Urinary bladder (tissue), 4 donors: ENCODE data around the gene ZNF541. TPM values are rescaled to one million over a fixed set of nuclear protein-coding genes. Genes with fewer than 3 reads are reported as not detected.
"Not testable (repeated sequence)": the region's sequence is repeated elsewhere in the genome, so short reads cannot be mapped to it uniquely, and the experiment has no call there.

Experiments used
- DNase-seq: peaks from one replicate; pipeline ENCODE4 v3.0.0-alpha.2; 2015; ENCODE audit errors: extremely low spot score
- H3K27ac ChIP-seq: one replicate; pipeline ENCODE4 v1.5.1; 2013; ENCODE audit warnings: low read depth, mild to moderate bottlenecking, moderate library complexity
- H3K36me3 ChIP-seq: one replicate; pipeline ENCODE4 v1.6.1; 2013; ENCODE audit warnings: mild to moderate bottlenecking, moderate library complexity; ENCODE audit not compliant: insufficient read depth
- H3K4me1 ChIP-seq: one replicate; pipeline ENCODE4 v1.6.1; 2013; ENCODE audit warnings: mild to moderate bottlenecking, moderate library complexity; ENCODE audit not compliant: insufficient read depth
- H3K4me3 ChIP-seq: one replicate; pipeline ENCODE4 v1.5.1; 2013; ENCODE audit warnings: low read depth, low read length
- WGBS: extraction: QIAGEN DNeasy Blood & Tissue Kit; methylation state at CpG from one replicate; pipeline ENCODE4 v1.1.7; 2013; 5-methylcytosine and 5-hydroxymethylcytosine counted together
- polyA plus RNA-seq: library from polyadenylated mRNA; stranded (reverse); fragments of 200-250 nt; gene quantifications from one replicate; pipeline ENCODE4 v1.2.3, GENCODE V29; 2013
- total RNA-seq: library from RNA; depleted of rRNA; stranded (reverse); fragments of >200 nt; gene quantifications from one replicate; pipeline ENCODE4 v1.2.3, GENCODE V29; 2014
- donor health status: healthy with polysubstance abuse.
- donor health status: healthy.

ZNF541 gene
- total and polyA plus RNA-seq, 2 donors: 0.16 to 0.25 TPM

DNA sequence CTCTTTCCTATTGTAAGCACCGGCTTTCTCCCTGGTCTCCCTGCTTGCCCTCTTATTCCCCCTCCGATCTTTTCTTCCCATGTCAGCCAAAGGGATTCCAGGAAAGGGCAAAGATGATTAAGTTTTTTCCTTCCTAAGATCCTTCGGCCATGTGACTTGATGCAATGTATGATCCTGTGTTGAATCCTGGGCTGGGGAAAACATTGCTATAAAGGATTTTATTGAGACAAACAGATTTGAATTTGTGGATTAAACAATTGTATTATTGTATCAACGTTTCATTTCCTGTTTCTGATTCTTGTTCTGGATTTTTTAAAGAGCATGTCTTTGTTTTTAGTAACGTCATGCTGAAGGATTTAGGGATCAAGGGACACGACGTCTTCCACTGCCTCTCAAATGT lies 16.9 kb upstream of the ZNF541 start:
- Histone ChIP-seq H3K4me3 (no peak overlapping the region), H3K27ac (no peak overlapping the region), H3K36me3 (no peaks in the 10 kb centered on the region), H3K4me1 (no peaks in the 10 kb centered on the region)
- 24% methylated on average over 7 of the region's 7 CpGs for WGBS
- no peak for DNase-seq

DNA sequence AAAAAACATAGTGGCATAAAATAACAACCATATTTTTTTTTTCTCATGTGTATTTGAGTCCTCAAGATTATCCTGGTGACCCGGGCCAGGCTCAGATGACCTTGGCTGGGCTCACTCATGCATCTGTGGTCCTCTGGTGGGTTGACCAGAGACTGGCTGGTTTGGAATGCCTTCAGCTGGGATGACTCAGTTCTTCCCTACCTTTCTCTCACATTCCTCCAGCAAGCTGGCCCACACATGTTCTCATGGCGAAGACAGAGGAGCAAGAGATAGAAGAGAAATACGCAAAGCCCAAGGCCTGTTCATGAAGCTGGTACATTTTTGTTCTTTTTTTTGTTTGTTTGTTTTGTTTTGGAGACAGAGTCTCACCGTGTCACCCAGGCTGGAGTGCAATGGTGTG lies 14.3 kb upstream of the ZNF541 start:
- DNase-seq: no peak
- Histone ChIP-seq H3K4me1 (no peaks in the 10 kb centered on the region), H3K36me3 (no peaks in the 10 kb centered on the region), H3K4me3 (no peak overlapping the region), H3K27ac (no peak overlapping the region)
- 96% methylated on average over 4 of the region's 4 CpGs for WGBS

DNA sequence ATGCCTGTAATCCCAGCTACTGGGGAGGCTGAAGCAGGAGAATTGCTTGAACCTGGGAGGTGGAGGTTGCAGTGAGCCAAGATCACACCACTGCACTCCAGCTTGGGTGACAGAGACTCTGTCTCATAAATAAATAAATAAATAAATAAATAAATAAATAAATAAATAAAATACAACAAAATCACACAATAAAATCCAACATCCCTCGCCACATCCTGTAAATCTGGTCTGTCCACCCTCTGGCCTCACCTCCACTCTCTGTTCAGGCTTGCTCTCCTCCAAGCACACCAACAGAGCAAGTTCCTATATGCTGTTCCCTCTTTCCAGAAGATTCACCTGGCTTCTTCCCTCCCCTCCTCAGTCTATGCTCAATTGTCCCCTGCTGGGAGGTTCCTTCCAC lies 10.2 kb upstream of the ZNF541 start:
- 94% methylated on average over 1 of the region's 1 CpG for WGBS
- DNase-seq, H3K36me3 ChIP-seq, H3K4me1 ChIP-seq, H3K27ac ChIP-seq, H3K4me3 ChIP-seq: not testable (repeated sequence)

DNA sequence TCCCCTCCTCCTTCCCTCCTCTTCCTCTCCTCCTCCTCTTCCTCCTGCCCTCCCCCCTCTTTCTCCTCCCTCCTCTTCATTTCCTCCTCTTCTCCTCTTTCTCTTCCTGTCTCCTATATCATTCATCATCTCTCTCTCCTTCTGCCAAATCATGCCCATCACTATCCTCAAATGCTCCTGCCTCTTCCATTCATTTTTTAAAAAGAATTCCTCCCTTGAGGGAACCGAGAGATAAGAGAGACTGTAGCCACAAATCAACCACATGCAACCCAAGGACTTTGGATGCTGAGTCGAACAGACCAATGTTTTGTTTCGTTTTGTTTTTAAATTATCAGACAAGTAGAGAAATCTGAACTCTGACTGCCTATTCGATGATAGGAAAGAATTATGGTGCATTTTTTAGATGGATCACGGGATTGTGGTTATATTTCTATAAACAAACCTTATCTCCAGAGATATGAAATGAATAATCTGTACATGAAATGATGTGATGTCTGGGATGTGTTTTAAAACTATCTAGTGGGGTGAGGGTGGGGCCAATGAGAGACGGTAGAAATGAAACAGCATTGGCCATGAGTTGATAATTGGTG lies 9.5 kb upstream of the ZNF541 start:
- no peaks in the 10 kb centered on the region for H3K4me1 ChIP-seq
- no peak for DNase-seq
- WGBS: 9% methylated on average over 6 of the region's 6 CpGs
- H3K27ac ChIP-seq: peak overlapping the region; percentile 35
- no peaks in the 10 kb centered on the region for H3K36me3 ChIP-seq
- no peak overlapping the region for H3K4me3 ChIP-seq

DNA sequence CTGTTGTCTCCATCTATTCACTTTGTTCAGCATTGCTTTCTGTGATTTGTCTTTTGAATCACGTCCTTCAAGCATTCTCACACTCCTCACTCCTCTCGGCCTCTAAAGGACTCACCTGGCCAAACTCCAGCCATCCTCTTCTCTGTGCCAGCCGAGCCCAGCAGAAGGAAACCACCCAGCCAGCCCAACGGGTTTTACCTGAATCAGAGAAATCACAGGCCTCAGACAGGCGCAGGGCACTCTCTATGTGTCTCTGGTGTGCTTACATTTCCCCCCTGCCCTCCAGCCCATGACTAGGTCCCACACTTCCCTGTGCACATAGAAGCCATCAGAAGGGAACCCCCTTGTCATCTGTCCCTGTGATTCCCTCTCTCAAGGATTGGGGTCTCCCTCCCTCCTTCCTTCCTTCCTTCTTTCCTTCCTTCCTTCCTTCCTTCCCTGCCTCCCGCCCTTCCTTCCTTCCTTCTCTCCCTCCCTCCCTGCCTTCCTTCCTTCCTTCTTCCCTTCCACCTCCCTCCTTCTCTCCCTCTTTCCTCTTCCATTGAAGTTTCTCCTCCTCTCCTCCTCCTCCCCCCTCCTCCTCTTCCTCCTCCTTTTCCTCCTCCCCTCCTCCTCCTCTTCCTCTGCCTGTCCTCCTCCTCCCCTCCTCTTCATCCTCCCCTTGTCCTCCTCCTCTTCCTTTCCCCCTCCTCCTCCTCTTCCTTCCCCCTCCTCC lies 8.8 kb upstream of the ZNF541 start:
- no peaks in the 10 kb centered on the region for H3K36me3 ChIP-seq
- H3K4me3 ChIP-seq: no peak overlapping the region
- no peaks in the 10 kb centered on the region for H3K4me1 ChIP-seq
- no peak for DNase-seq
- 57% methylated on average over 6 of the region's 6 CpGs for WGBS
- H3K27ac ChIP-seq: peak overlapping the region; percentile 35

DNA sequence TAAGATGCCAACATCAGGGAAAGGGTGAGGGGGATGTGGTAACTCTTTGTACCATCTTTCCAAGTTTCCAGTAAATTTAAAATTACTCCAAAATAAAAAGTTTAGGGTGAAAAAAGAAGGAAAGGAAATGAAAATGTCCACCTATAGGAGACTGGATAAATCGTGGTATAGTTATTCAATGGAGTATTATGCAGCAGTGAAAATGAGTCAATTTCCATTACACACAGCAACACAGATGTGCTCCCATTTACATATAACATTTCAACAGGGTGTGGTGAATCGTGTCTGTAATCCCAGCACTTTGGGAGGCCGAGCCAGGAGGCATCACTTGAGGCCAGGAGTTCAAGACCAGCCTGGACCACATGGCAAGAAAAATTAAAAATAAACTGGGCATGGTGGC lies 7.4 kb upstream of the ZNF541 start:
- Histone ChIP-seq H3K4me1 (no peaks in the 10 kb centered on the region), H3K27ac (no peak overlapping the region), H3K4me3 (no peak overlapping the region), H3K36me3 (no peaks in the 10 kb centered on the region)
- DNase-seq: no peak
- WGBS: 92% methylated on average over 3 of the region's 3 CpGs

DNA sequence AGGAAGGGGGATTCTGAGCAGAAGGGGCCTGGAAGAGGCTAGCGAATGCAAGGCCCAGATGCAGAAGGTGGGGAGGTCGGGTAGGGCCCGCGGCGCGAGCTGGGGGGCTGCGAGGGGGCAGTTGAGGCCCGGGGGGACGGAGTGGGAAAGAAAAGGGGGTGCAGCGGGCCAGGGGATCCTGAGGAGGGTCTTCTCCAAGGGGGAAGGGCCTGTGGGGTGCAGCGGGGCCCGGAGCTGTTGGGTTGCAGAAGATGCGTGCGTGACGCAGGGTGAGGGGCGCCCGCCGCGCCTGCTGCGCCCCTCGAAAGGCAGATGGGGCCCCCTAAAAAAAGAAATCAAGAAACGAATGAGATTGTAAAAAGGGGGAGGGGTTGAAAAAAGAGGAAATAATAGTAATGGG lies 313 bp downstream of the ZNF541 start:
- DNase-seq: no peak
- Histone ChIP-seq H3K4me3 (peak overlapping the region; percentile 28), H3K27ac (no peak overlapping the region), H3K36me3 (no peaks in the 10 kb centered on the region), H3K4me1 (no peaks in the 10 kb centered on the region)
- WGBS: 65% methylated on average over 22 of the region's 22 CpGs

DNA sequence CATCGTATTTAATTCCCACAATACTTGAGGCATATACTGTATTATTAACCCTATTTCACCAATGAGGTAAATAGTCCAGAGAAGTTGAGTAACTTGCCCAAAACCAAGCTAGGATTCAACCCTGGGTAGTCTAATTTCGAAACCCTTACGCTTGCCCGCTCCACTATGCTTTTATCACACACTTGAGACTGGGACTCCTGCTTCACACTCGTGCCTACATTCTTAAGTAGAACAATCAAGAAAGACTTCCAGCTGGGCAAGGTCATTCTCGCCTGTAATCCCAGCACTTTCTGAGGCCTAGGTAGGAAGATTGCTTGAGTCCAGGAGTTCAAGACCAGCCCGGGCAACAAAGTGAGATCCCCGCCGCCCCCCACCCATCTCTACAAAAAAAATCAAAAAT lies 3.6 kb downstream of the ZNF541 start:
- 83% methylated on average over 9 of the region's 9 CpGs for WGBS
- Histone ChIP-seq H3K4me3 (no peak overlapping the region), H3K4me1 (no peaks in the 10 kb centered on the region), H3K27ac (no peak overlapping the region), H3K36me3 (no peaks in the 10 kb centered on the region)
- no peak for DNase-seq

DNA sequence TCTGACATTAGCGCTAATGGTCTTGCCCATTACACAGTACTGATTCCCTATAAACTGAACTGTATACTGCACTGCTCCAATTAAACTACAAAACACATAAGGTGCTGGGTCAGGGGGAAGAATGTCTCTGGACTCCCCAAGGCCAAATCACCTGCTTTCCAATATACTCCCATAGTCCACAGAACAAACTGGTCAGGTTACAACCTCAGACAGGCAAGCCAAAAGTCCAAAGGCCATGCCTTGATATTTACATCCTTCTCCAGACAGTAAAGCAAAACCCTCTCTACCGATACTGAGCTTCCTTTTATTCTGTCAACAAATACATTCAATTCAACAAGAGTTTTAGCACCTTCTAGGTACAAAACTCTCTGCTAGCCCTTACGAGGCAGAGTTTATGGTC lies 8.9 kb downstream of the ZNF541 start:
- no peak overlapping the region for H3K4me3 ChIP-seq
- H3K27ac ChIP-seq: no peak overlapping the region
- 80% methylated on average over 3 of the region's 3 CpGs for WGBS
- no peaks in the 10 kb centered on the region for H3K36me3 ChIP-seq
- no peak for DNase-seq
- no peaks in the 10 kb centered on the region for H3K4me1 ChIP-seq

DNA sequence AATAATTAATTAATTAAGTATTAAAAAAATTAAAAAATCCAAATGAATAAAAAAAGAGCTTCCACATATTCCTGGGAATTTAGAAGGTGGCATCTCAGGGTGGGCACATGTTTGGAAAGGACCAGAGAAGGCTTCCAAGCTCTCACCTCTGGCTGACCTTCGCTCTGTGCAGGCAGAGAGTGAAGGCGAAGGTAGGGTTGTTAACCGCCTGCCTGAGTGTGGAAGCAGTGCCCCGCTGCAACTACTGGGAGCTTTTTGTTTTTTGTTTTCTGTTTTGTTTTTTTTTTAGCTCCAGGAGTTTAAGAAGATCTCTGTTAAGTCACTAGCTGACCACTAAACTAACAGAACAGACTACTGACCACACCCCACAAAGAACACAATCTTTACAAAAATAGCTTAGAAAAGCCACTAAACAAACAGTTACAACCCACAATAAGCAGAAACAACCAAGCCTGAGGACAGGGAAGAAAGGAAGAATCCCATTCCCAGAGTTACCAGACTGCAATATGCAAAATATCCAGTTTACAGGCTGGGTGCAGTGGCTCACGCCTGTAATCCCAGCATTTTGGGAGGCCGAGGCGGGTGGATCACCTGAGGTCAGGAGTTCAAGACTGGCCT lies 11.4 kb downstream of the ZNF541 start:
- WGBS: 91% methylated on average over 7 of the region's 7 CpGs
- Histone ChIP-seq H3K36me3 (no peaks in the 10 kb centered on the region), H3K27ac (no peak overlapping the region), H3K4me3 (no peak overlapping the region), H3K4me1 (no peaks in the 10 kb centered on the region)
- no peak for DNase-seq

DNA sequence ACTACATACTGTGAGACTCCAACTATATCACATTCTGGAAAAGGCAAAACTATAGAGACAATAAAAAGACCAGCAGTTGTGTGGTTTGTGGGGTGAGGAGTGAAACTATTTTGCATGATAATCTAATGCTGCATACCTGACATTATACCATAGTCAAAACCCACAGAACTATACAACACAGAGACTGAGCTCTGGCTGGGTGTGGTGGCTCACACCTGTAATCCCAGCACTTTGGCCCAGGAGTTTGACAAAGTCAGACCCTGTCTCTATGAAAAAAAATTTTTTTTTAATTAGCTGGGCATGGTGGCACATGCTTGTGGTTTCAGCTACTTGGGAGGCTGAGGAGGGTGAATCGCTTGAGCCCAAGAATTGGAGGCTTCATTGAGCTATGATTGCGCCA lies 11.9 kb downstream of the ZNF541 start:
- Histone ChIP-seq H3K36me3 (no peaks in the 10 kb centered on the region), H3K4me1 (no peaks in the 10 kb centered on the region), H3K27ac (no peak overlapping the region), H3K4me3 (no peak overlapping the region)
- WGBS: 94% methylated on average over 2 of the region's 2 CpGs
- no peak for DNase-seq

DNA sequence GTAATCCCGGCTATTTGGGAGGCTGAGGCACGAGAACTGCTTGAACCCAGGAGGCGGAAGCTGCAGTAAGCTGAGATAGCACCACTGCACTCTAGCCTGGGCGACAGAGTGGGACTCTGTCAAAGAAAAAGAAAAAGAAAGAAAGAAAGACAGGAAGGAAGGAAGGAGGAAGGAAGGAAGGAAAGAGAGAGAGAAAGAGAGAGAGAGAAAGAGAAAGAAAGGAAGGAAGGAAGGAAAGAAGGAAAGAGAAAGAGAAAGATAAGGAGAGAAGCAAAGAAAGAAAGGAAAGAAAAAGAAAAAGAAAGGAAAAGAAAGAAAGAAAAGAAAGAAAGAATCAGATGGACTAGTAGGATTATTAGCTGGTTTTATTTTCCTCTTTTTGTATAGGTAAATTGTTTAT lies 22.8 kb downstream of the ZNF541 start:
- Histone ChIP-seq H3K36me3 (no peaks in the 10 kb centered on the region), H3K27ac (no peak overlapping the region), H3K4me1 (no peaks in the 10 kb centered on the region), H3K4me3 (no peak overlapping the region)
- 87% methylated on average over 4 of the region's 4 CpGs for WGBS
- DNase-seq: no peak

DNA sequence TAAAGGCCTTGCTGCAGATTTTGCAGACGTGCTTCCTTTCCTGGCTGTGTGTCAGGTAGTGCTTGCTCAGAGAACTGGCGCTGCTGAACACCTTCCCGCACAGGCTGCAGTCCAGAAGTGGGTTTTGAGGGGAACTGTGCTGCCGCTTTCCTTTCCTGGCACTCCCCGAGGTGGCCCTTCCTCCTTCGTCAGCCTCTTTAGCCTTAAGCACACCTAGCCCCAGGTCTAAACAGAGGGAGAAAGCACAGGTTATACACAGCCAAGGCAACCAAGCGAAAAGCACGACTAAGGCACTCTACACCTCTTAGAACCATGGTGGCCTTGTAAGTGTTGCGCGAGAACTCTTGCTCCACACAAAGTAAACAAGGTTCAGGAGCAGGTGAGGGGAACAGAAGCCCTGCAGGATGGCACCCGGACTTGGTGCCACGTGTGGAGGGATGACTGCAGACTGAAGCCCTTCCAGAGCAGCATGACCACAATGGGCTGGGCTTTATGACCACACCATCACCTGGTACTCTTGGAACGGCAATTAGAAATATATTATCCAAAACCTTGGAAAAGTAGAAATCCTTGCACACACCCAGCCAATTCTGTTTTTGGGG lies 23.6 kb downstream of the ZNF541 start:
- no peak for DNase-seq
- Histone ChIP-seq H3K4me3 (no peak overlapping the region), H3K36me3 (no peaks in the 10 kb centered on the region), H3K27ac (no peak overlapping the region), H3K4me1 (no peaks in the 10 kb centered on the region)
- 84% methylated on average over 13 of the region's 13 CpGs for WGBS

DNA sequence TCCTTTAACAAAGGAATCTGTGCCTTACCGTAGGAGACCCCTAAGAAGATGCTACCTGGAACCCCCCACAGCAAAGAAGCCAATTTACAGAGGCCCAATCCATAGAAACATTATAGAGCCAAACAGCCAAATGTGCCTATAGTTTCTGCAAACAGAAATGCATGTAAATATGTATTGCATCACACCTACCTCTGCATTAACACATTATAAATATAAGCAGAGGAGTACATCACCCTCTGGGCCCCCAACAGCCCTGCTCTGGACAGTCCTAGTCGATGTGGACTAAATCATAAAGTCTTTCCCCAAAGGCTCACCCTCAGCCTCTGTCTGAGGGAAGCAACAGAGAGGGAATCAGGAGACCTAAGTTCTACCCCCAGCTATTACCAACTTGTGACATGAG lies 25.7 kb downstream of the ZNF541 start:
- WGBS: 74% methylated on average over 2 of the region's 2 CpGs
- Histone ChIP-seq H3K4me1 (no peaks in the 10 kb centered on the region), H3K27ac (no peak overlapping the region), H3K4me3 (no peak overlapping the region), H3K36me3 (no peaks in the 10 kb centered on the region)
- no peak for DNase-seq
